ENCODE data around the gene PYGB. TPM values are rescaled to one million over a fixed set of nuclear protein-coding genes. Genes with fewer than 3 reads are reported as not detected.
A peak's percentile ranks its signal among the peaks of the same experiment; 100 is the strongest.

The PYGB gene
- total RNA-seq, 1 donor from 2014 or later, result 61.1 TPM

DNA sequence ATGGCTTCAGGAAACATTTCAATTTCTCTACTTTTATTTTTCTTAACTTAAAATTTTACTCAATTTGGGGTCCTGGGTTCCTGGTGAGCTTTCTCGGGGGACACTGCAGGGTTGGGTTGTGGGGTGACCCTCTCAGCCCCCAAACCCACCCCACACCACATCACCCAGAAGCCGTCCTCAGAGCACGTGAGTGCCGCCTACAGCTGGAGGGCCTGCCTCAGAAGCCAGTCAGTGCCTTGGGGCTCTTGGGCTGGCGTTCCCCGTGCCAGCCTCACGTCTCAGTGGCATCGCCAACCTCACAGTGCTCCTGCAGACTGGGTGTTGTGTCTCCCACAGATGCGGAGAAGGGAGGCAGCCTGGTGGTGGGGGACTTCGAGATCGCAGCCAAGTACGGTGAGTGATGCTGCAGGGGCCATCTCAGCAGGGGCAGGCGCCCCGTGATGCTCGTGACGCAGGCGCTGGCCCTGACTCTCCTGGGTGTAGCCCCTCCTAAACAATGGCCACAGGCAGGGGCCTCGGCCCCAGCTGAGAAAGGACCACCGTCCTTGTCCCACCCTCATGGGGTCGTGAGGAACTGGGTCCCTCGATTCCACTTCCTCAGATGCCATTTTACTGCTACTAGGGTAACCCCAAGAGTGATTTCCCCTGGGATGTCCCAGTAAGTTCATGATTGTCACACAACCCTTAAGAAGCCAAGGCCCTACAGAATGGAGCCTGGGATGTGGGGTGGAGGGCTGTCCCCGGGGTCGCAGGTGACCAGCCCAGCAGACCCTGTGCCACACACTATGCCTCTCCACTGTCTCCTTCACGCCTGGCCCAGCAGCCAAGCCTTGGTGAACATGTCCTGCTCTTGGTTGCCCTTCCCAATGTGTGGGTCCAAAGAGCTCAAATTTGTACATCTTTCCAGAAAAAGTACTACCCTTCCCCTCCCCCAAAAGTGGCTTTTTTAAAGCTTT, 23.8 kb upstream of the PYGB start:
- intact Hi-C loops (cut with DNase I), result no loop called here
- H3K4me3 ChIP-seq, result no peak overlapping the region
- TF ChIP-seq, protein P1, sequence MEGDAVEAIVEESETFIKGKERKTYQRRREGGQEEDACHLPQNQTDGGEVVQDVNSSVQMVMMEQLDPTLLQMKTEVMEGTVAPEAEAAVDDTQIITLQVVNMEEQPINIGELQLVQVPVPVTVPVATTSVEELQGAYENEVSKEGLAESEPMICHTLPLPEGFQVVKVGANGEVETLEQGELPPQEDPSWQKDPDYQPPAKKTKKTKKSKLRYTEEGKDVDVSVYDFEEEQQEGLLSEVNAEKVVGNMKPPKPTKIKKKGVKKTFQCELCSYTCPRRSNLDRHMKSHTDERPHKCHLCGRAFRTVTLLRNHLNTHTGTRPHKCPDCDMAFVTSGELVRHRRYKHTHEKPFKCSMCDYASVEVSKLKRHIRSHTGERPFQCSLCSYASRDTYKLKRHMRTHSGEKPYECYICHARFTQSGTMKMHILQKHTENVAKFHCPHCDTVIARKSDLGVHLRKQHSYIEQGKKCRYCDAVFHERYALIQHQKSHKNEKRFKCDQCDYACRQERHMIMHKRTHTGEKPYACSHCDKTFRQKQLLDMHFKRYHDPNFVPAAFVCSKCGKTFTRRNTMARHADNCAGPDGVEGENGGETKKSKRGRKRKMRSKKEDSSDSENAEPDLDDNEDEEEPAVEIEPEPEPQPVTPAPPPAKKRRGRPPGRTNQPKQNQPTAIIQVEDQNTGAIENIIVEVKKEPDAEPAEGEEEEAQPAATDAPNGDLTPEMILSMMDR (IDR thresholded peaks at IDR 0.05), result no peak
- no peaks in the 10 kb centered on the region for H3K27me3 ChIP-seq
- no peaks in the 10 kb centered on the region for H3K9me3 ChIP-seq
- DNase-seq, result no peak
- no peak for ATAC-seq
- peaks cover 11% of the 10 kb centered on the region for H3K36me3 ChIP-seq
- H3K4me1 ChIP-seq, result peaks cover 15% of the 10 kb centered on the region
- H3K27ac ChIP-seq, result no peak overlapping the region

GRCh38 chr20:25224941-25225340, 22.9 kb upstream of the PYGB start:
- peaks cover 17% of the 10 kb centered on the region for H3K4me1 ChIP-seq
- H3K27ac ChIP-seq, result no peak overlapping the region
- no peaks in the 10 kb centered on the region for H3K27me3 ChIP-seq

DNA sequence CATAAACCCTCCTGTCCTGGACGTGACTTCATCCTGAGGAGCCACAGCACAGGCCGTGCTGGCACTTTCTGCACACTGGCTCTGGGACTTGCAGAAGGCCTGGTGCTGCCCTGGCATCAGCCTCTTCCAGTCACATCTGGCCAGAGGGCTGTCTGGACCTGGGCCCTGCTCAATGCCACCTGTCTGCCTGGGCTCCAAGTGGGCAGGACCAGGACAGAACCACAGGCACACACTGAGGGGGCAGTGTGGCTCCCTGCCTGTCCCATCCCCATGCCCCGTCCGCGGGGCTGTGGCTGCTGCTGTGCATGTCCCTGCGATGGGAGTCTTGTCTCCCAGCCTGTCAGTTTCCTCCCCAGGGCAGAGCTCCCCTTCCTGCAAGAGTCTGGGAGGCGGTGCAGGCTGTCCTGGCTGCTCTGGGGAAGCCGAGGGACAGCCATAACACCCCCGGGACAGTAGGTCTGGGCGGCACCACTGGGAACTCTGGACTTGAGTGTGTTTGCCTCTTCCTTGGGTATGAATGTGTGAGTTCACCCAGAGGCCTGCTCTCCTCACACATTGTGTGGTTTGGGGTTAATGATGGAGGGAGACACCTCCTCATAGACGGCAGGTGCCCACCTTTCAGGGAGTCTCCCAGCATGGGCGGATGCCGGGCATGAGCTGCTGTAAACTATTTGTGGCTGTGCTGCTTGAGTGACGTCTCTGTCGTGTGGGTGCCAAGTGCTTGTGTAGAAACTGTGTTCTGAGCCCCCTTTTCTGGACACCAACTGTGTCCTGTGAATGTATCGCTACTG, 22.0 kb upstream of the PYGB start:
- H3K4me1 ChIP-seq, result peaks cover 24% of the 10 kb centered on the region
- ATAC-seq (no peak), DNase-seq (no peak)
- no peaks in the 10 kb centered on the region for H3K9me3 ChIP-seq
- TF ChIP-seq, protein P1 (IDR thresholded peaks at IDR 0.05), result no peak
- H3K27me3 ChIP-seq, result no peaks in the 10 kb centered on the region
- H3K27ac ChIP-seq, result no peak overlapping the region
- no peak overlapping the region for H3K4me3 ChIP-seq
- intact Hi-C loops (cut with DNase I), result no loop called here
- H3K36me3 ChIP-seq, result peaks cover 5% of the 10 kb centered on the region

More at GRCh38 chr20:25224941-25225340, 22.9 kb upstream of the PYGB start:
- Histone ChIP-seq H3K4me3 (no peak overlapping the region), H3K36me3 (peaks cover 5% of the 10 kb centered on the region), H3K9me3 (no peaks in the 10 kb centered on the region)
- ATAC-seq, result no peak
- intact Hi-C loops (cut with DNase I), result no loop called here
- DNase-seq, result no peak
- TF ChIP-seq, protein P1 (IDR thresholded peaks at IDR 0.05), result no peak

DNA sequence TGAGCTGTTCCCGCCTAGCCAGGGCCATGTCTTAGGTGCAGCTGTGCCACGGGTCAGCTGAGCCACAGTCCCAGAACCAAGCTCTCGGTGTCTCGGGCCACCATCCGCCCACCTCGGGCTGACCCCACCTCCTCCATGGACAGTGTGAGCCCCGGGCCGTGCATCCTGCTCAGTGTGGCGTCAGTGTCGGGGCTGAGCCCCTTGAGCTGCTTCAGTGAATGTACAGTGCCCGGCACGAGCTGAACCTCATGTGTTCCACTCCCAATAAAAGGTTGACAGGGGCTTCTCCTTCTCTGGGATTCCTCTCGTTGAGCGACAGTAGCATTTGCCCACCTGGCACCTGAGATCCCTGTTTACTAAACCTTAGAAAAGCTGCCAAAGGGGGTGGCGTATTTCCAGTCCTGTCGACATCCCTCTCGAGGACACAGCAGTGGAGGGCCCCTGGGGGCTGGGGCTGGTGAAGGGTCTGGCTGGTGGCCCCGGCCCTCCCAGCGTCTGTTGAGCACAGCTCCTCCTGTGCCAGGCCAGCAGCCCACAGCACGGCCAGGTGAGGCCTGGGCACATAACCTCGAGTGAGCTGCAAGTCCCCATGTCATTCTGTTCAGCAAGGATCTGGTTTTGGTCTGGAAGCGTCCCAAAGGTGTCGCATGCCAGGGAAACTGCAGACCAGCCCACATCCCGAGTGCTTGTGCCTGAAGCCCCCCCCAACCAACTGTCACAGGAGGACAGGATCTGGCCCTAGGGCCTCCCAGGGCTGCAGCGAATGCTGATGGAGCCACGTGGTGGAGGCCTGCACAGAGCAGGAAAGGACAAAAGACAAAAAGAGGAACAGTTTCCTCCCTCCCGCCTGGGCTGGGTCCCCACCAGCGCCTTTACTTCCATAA, 21.2 kb upstream of the PYGB start:
- H3K27ac ChIP-seq, result peak overlapping the region; percentile 55
- DNase-seq (no peak), ATAC-seq (peak; percentile 65)
- no peaks in the 10 kb centered on the region for H3K27me3 ChIP-seq
- TF ChIP-seq, protein P1 (IDR thresholded peaks at IDR 0.05), result no peak
- H3K36me3 ChIP-seq, result peaks cover 5% of the 10 kb centered on the region
- H3K4me1 ChIP-seq, result peaks cover 24% of the 10 kb centered on the region
- no peak overlapping the region for H3K4me3 ChIP-seq
- intact Hi-C loops (cut with DNase I), result no loop called here
- no peaks in the 10 kb centered on the region for H3K9me3 ChIP-seq

- Histone ChIP-seq H3K36me3 (peaks cover 5% of the 10 kb centered on the region), H3K9me3 (no peaks in the 10 kb centered on the region), H3K4me3 (no peak overlapping the region), H3K27me3 (no peaks in the 10 kb centered on the region), H3K4me1 (peaks cover 24% of the 10 kb centered on the region), H3K27ac (peak overlapping the region; percentile 55)
- TF ChIP-seq, protein P1 (IDR thresholded peaks at IDR 0.05), result no peak
- peak; percentile 40 for ATAC-seq
- intact Hi-C loops (cut with DNase I), result no loop called here
- no peak for DNase-seq
Measured at GRCh38 chr20:25227317-25227831, 20.5 kb upstream of the PYGB start.
